ENCODE data around the gene CROCC2. TPM values are rescaled to one million over a fixed set of nuclear protein-coding genes. Genes with fewer than 3 reads are reported as not detected.

The CROCC2 gene
- total and polyA plus RNA-seq, 8 donors: 0.03 to 4.9 TPM; not detected in 6

DNA sequence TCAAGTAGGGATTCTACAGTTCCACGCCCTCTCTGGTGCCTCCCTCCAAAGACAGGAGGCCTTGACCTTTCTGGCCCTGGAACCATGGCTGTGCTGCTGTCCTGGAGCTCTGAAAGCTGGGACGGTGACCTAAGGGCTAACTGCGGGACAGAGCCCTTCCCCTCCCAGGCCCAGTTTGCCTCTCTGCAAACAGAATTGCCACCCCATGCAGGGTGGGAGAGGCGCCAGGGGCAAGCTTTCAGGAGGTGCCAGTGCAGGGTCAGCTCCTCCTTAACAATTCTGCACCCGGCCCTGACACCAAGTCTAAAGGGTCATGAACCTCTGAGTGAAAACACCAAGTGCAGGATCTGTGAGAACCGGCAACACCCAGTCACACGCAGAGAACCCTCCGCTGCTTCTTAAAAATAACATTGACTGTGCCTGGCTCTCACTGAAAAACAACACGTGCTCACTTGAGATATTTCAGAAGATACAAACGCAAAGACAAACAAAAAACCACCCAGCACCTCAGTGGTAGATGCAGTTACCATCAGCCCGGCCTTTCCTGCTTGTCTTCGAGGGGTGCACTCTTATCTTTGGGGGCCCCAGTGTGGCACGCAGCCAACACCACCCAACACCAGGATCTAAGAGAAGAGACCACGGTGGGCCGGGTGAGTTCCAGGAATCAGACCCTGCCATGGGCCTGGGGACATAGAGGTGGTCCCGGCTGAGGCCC, 91.2 kb downstream of the CROCC2 start:
- Histone ChIP-seq H3K27ac (peak overlapping the region in 4 of 5 donors; percentile 83 to 90 (median 84)), H3K9me3 (no peaks in the 10 kb centered on the region), H3K36me3 (no peaks in the 10 kb centered on the region), H3K27me3 (peaks cover 0 to 16% (median 0%) of the 10 kb centered on the region in 3 donors), H3K4me3 (peak overlapping the region; percentile 62 to 78 (median 68)), H3K4me1 (peaks cover 27 to 67% (median 65%) of the 10 kb centered on the region in 4 donors)
- 35 to 54% (median 43%) methylated on average over 14 to 16 of the region's 16 CpGs for WGBS, 5 donors
- intact Hi-C loops (cut with DNase I; ENCODE audit: low total_unique reads): no loop called here
- TF ChIP-seq POLR2AphosphoS5 (IDR thresholded peaks at IDR 0.05) (no peak), EP300 (IDR thresholded peaks at IDR 0.05) (no peak), POLR2A (IDR thresholded peaks at IDR 0.05) (no peak)
- TF ChIP-seq, protein P1, sequence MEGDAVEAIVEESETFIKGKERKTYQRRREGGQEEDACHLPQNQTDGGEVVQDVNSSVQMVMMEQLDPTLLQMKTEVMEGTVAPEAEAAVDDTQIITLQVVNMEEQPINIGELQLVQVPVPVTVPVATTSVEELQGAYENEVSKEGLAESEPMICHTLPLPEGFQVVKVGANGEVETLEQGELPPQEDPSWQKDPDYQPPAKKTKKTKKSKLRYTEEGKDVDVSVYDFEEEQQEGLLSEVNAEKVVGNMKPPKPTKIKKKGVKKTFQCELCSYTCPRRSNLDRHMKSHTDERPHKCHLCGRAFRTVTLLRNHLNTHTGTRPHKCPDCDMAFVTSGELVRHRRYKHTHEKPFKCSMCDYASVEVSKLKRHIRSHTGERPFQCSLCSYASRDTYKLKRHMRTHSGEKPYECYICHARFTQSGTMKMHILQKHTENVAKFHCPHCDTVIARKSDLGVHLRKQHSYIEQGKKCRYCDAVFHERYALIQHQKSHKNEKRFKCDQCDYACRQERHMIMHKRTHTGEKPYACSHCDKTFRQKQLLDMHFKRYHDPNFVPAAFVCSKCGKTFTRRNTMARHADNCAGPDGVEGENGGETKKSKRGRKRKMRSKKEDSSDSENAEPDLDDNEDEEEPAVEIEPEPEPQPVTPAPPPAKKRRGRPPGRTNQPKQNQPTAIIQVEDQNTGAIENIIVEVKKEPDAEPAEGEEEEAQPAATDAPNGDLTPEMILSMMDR (IDR thresholded peaks at IDR 0.05): no peak
- DNase-seq: peak in 1 of 2 donors; percentile 25

DNA sequence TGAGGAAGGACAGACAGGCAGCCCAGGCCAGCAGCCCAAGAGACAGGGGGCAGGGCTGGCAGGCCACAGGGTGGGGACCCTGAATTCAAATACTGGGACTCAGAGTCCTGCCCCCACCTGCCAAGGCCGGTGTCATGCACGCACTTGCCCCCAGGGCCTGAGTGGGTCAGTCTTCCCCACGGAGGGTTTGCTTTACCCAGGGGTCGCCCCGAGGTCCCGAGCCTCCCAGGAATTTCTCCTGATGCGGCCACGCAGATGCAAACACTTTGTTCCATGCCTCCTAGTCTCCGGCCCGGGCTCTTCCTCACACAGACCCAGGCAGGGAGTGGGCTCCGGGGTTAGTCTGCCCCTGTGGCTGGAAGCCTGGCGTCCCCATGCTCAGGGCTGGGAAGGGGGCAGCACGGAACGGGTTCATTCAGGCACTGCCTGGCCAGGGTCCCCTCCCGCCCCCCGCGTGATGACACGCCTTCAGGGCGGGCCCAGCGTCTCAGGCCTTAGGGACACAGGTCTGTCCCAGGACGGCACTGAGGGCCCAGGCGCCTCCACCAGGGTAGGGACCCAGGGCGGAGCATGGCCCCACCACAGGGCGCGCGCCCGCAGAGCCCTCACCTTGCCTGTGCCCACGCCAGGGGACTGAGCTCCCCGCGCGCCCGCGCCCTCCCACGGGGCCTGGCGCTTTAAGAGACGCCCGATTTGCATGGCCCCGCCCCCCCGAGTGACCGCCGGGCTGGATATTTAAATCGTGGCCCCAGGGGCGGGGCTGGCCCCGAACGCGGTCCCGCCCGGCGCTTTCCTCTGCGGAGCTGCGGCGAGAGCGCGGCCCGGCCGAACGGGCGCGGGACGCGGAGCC, 91.9 kb downstream of the CROCC2 start, which contains the start of gene SNED1:
TSS of gene SNED1 (plus strand) at position 763 of the 850 bp plus-strand sequence. CDS start 220 bp downstream, outside the sequence.
- intact Hi-C loops (cut with DNase I; ENCODE audit: low total_unique reads): no loop called here
- Histone ChIP-seq H3K27me3 (peaks cover 0 to 16% (median 0%) of the 10 kb centered on the region in 3 donors), H3K4me3 (peak within 1 kb of the TSS; percentile 62 to 78 (median 68)), H3K27ac (peak within 1 kb of the TSS; percentile 71 to 90 (median 84)), H3K36me3 (peaks cover 0 to 3% (median under 1%) of the 10 kb centered on the region in 4 donors), H3K4me1 (peaks cover 26 to 63% (median 62%) of the 10 kb centered on the region in 4 donors), H3K9me3 (peaks cover 0 to 4% (median under 1%) of the 10 kb centered on the region in 4 donors)
- TF ChIP-seq POLR2AphosphoS5 (IDR thresholded peaks at IDR 0.05) (peak; percentile 1 to 59 (median 25)), POLR2A (IDR thresholded peaks at IDR 0.05) (no peak), EP300 (IDR thresholded peaks at IDR 0.05) (no peak)
- TF ChIP-seq, protein P1 (IDR thresholded peaks at IDR 0.05): no peak
- peak; percentile 93 to 94 for DNase-seq
- 0 to 13% (median 3%) methylated on average over 19 to 61 of the region's 61 CpGs for WGBS, 5 donors

DNA sequence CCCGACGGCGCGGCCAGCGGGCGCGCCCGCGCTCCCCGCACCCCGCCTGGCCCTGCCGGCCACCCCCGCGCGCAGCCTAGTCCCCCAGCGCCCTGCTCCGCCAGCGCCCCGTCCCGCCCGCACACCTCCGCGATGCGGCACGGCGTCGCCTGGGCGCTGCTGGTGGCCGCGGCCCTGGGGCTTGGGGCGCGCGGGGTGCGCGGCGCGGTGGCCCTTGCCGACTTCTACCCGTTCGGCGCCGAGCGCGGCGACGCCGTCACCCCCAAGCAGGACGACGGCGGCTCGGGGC, 92.5 kb downstream of the CROCC2 start:
- TF ChIP-seq POLR2A (IDR thresholded peaks at IDR 0.05) (no peak), EP300 (IDR thresholded peaks at IDR 0.05) (no peak), POLR2AphosphoS5 (IDR thresholded peaks at IDR 0.05) (no peak)
- TF ChIP-seq, protein P1 (IDR thresholded peaks at IDR 0.05): no peak
- Histone ChIP-seq H3K36me3 (peaks cover 0 to 9% (median 7%) of the 10 kb centered on the region in 4 donors), H3K27me3 (peaks cover 0 to 16% (median 0%) of the 10 kb centered on the region in 3 donors), H3K9me3 (peaks cover 5 to 9% (median 5%) of the 10 kb centered on the region in 4 donors), H3K4me3 (peak overlapping the region; percentile 62 to 78 (median 68)), H3K4me1 (peaks cover 26 to 63% (median 62%) of the 10 kb centered on the region in 4 donors), H3K27ac (peak overlapping the region; percentile 26 to 84 (median 73))
- no peak for DNase-seq
- 1% methylated on average over 32 to 51 of the region's 51 CpGs; no CpG with 5 or more reads in 2 of the 5 donors for WGBS, 5 donors
- intact Hi-C loops (cut with DNase I; ENCODE audit: low total_unique reads): no loop called here
